Stimulated activated CD4-positive, alpha-beta T cell treated with anti-CD3 and anti-CD28 coated beads, TNF-alpha, amount 100 ng/mL, for 48 hours (primary cell): ENCODE data around the gene PYGM.

ENCODE experiments used
- DNase-seq, 3 donors: peaks; one replicate each; pipeline ENCODE4 v3.0.0-alpha.2; 2020; ENCODE audit warnings: low read depth in 3 of 3

Gene PYGM

GRCh38 chr11:64791781-64792291, 32.1 kb upstream of the PYGM start:
- DNase-seq, result no peak

- DNase-seq, result no peak
Measured at GRCh38 chr11:64790205-64791095, 30.7 kb upstream of the PYGM start.

DNA sequence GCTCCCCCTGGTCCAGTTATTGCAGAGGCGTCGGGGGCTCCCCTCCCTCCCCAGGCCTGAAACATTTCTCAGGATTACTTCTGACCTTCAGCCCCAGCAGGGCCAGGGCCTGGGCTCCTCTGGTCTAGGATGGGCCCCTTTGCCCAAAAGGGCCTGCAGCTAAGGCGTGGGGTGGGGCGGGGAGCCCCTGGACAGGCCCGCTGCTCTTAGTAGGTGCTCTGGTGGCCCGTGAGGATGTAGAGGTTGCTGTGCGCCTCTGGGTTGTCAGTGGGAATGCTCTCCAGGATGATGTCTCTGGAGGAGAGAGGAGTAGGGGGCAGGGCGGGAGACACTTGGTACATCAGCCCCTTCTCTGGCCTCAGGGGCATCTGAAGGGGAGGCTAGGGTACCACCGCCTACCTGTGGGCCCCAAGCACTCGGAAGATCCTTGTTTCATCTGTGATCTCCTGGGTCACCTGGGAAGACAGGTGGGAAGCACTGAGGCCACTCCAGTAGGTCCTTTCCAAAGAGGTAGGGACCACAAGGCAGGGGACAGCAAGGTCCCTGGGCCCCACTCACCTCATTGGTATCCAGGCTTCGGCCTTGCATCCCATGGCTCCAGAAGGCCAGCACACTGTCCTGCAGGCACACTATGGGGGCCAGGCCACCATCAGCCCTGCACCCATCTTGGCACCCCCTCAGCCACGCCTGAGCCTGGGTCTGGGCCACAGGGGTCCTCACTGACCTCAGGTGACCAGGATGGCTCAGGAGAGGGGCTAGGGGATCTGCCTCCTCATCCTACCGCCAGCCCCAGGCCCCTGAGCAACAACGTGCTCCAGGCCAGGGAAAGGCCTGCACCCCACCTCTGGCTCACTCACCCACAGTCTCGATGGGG, 29.8 kb upstream of the PYGM start:
- no peak for DNase-seq

DNA sequence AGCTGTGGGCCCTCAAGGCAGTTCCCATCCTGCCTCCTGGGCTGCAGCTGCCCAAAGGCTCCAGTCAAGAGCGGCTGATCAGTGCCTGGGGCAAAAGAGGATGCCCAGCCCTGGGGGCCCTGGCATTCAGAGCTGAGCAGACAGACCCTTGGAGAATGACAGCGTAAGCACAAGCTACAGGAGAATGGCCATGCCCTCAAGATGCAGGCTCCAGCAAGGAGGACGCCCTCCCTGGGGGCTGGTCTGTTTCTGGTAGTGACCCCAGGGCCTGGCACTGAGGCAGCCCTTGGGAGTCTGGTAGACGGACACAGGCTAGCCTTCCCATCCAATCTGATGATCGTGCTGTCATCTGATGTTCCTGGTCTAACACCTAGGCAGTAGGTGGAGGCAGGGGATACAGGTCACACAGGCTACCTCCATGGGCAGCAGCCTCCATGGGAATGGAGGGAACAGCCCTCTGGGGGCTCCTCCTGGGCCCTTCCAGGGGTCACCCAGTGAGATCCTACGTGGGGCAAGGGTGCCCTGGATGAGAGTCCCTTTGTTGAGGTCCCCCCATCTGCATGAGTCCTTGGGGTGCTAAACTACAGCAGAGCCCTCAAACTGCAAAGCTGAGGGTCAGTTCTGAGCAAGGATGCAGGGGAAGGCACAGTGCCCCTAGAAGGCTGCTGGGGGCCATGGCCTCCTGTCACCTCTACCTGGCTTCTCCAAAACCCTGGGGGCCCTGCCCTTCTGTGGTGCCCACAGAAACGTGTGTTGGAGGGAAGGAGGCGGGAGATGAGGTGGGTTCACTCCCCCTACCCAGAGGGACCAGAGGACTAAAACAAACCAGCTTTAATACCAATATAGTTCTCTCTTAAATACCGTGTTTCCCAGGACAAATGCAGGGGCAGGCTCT, 28.8 kb upstream of the PYGM start:
- no peak for DNase-seq

DNA sequence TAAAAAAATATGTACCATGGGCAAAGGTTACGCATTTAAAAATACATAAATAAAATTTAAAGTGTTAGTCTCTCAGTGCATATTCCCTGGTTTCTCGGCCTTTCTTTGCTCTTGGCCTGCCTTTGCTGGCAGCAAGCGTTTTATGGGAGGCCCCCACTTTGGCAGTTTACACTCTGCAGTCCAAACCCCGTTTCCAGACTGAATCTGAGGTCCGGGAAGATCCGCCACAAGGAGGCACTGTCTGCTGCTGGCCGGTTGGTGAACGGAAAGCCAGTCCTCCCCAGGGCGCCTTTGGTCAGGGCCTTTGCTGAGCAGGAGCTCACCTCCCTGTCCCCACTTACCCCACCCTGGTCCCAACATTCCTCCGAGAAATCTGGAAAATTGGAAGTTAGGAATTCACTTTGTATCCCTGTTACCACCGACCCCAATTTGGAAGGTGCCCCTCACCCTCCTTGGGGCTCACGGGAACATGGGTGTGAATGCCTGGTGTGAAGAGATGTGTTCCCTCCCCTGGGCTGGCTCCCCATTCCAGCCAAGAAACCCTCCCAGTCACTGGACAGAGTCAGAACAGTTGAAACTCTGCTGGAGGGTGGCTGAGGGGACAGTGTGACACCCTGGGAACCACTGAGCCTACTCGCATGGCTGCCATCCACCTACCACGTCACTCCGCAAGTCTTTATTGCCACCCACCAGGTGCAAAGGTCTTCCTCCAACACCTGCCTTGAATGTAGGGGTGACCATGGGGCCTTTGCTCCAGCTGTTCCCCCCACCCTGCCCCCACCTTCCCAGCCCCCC, 27.9 kb upstream of the PYGM start:
- no peak for DNase-seq

GRCh38 chr11:64786308-64786707, 26.5 kb upstream of the PYGM start:
- DNase-seq, result no peak

DNA sequence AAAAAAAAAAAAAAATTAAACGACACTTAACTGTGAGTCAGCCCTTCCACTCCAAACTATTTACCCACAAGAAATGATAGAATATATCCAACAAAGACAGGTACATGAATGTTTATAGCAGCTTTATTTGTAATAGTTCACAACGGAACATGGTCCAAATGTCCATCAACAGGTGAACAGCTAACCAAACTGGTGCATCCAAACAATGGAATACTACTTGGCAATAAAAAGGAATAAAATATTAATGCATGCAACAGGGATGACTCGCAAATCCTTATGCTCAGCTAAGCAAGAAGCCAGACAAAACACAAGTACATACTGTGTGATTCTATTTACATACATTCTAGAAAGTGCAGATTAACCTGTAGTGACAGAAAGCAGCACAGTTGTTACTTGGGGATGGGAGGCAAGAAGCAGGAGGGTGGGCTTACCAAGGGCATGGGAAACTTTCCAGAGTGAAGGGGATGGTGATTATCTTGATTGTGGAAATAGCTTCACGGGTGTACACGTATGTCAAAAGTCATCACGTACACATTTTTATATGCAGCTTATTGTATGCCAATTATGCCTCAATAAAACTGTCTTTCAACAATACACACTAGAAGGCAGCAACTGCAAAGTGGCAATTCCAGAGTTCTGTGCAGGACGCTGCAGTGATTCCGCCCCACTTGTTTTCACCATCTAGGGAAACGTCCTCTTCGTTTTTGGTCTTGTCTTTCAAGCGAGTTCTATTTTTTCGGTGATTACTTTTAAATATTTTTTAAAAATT, 25.2 kb upstream of the PYGM start:
- DNase-seq, result no peak

- DNase-seq, result peak; percentile 96 to 99 (median 98)
Measured at GRCh38 chr11:64778473-64779298, 18.9 kb upstream of the PYGM start, which contains the start of gene SF1. SF1 (minus strand) TSS chr11:64778542; CDS start chr11:64778392, 150 bp downstream.

GRCh38 chr11:64778223-64778472, 18.4 kb upstream of the PYGM start:
- DNase-seq, result no peak

DNA sequence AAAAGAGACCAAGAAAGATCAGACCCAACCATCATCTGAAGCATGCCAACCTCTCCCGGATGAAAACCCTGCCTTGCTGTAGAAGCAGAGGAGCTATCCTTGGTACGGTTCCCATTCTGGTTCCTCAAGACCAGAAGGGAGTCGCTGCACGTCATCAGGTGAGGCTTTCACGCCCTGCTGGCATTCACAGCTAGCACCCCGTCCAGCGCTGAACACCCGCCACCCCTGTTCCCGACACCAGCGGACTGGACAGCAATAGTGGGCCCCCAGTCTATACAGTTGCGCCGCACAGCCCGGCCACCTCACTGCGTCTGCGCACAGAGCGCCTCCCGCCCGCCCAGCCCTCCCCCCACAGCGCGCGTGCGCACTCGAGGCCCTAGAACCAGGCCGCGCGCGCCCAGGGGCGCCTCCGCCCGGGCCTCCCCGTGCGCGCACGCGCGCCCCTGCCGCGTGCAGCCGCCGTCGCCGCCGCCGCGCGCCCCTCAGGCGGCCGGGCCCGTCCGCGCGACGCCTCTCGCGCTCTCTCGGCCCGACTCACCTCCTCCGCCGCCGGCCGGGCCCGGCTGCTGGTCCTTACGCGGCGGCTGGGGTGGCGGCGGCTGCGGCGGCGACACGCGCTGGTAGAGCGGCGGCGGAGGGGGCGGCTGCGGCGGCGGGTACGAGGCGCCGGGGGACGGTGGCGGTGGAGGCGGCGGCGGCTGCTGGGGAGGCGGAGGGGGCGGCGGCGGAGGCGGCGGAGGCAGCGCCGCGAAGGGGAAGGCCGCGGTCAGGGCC, 17.9 kb upstream of the PYGM start:
- peak; percentile 63 to 82 (median 63) for DNase-seq

DNA sequence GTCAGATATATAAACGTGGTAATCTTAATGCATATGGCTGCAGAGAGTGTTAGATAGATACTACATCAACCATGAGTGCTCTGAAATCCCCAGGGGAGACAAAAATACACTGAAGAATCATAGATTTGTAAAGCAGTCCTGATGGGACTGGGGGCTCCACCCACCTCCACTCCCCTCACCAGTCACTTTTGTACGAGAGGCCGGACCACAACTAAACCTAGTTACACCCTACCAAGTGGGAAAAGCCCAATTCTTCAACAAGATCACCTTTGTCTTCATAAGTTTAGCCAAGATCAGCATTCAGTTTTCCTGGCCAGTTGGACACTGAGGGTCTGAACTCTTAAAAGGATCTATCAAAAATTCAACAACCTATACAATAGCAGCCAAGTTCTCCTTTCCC, 17.1 kb upstream of the PYGM start:
- DNase-seq, result no peak

- no peak for DNase-seq
Measured at GRCh38 chr11:64776425-64776824, 16.7 kb upstream of the PYGM start.

DNA sequence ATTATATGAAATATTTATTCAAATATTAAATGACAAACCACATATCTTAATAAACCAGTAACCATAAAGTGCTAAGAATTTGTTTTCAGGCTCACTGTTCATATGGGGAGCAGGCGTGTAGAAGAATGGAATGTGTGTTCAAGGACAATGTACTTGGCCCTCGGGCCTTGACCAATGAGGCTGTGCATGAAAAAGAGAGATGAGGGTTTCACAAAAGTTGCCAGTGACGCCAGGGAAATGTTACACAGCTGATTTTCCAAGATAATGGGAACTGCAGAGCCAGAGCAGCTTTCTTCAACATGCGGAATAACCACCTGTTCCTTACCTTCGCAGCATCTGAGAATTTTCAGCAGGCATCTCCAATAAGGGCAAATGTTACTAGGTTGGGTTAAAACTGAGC, 14.4 kb upstream of the PYGM start:
- DNase-seq, result no peak

DNA sequence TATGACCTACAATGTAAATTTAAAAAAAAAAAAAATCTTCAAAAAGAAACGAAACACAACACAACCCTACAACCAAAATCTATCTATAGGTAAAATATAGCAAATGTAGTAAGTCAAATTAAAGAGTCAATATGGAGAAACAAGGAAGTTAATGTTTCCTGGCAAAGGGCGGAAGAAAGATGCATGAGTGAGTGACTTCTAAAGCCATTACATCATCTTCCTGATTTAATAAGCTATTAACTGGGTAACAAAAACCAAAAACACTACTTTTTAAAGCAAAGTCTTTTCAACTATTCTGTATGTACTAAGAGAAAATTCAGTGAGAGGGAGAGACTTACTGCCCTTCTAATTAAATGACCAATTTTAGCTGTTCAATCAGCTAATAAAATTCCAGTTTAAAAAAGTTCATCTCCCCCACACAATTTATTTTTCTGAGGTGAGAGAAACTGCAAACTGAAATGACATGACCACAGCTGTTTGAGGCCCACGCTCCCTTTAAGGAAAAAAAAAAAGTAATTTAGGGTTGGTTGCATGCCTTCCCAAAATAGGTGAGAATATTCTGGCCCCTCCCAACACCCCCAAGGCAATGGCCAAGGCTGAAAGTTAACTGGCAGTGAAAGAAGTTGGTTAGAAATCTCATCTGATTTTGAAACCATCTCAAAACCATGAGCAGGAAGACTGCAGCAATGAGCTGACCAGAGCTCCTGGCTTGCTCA, 12.7 kb upstream of the PYGM start:
- no peak for DNase-seq

- no peak for DNase-seq
Measured at GRCh38 chr11:64771861-64772260, 12.1 kb upstream of the PYGM start.

GRCh38 chr11:64770120-64770519, 10.3 kb upstream of the PYGM start:
- no peak for DNase-seq

- no peak for DNase-seq
Measured at GRCh38 chr11:64769283-64769682, 9.5 kb upstream of the PYGM start.

DNA sequence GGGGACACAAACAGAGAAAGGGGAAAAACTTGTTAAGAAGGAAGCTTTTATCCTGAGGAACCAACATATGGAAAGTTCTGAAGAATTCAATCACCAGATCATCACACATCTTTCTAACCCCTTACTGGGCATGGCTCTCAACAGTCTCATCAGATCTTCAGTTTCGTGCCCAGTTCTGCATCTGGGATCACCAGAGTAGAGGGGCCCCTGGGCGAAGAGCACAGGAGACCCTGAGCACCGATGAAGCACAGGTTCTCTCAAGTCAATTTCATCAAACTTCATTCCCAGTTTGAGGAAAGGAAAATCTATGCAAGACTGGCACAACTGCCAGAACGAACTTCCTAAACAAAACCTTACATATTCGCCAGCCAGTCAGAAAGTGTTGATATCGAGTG, 8.5 kb upstream of the PYGM start:
- no peak for DNase-seq
